Nephron progenitor cell (in vitro differentiated cells): ENCODE measurements around the gene CLDN12.
"Not testable (repeated sequence)": the region's sequence is repeated elsewhere in the genome, so short reads cannot be mapped to it uniquely, and the experiment has no call there.

Experiments used
- DNase-seq: peaks from one replicate; pipeline ENCODE4 v3.0.0; 2021
- H3K27ac Mint-ChIP-seq: 2 replicates; pipeline ENCODE4 v1.8.0; 2021; ENCODE audit warnings: mild to moderate bottlenecking, moderate library complexity, mixed read lengths
- H3K27me3 Mint-ChIP-seq: 2 replicates; pipeline ENCODE4 v1.8.0; 2021; ENCODE audit warnings: mild to moderate bottlenecking, low read depth, mixed read lengths; ENCODE audit not compliant: poor library complexity
- H3K36me3 Mint-ChIP-seq: 2 replicates; pipeline ENCODE4 v1.8.0; 2021; ENCODE audit warnings: low read depth, mixed read lengths
- H3K4me1 Mint-ChIP-seq: 2 replicates; pipeline ENCODE4 v1.8.0; 2021; ENCODE audit warnings: mixed read lengths
- H3K4me3 Mint-ChIP-seq: 2 replicates; pipeline ENCODE4 v1.8.0; 2021; ENCODE audit warnings: mild to moderate bottlenecking, moderate library complexity, mixed read lengths
- H3K9me3 Mint-ChIP-seq: 2 replicates; pipeline ENCODE4 v1.8.0; 2021; ENCODE audit warnings: mild to moderate bottlenecking, moderate library complexity, mixed read lengths
- TF ChIP-seq, protein P1 (sequence below): fragments of 200-600 bp; sonication (generic); IDR thresholded peaks from 2 replicates; pipeline ENCODE4 v1.5.0; 2021; ENCODE audit warnings: antibody characterized with exemption

The CLDN12 gene

DNA sequence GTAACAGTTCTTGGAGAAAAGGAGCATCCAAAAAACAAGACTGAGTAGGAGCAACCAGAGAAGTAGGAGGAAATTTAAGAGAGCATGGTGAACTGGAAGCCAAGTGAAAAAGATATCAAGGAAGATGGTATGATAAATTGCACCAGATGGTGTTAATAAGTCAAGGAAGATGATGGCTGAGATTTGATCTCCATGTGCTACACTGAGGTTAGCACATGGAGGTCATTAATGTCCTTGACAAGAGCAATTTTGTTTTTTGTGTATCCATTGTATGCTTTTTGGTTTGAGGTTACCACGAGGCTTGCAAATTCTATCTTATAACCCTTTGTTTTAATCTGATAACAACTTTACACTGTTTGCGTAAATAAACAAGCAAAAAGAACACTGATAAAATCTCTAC, 54.8 kb downstream of the CLDN12 start:
- H3K27ac Mint-ChIP-seq: no peak overlapping the region
- H3K36me3 Mint-ChIP-seq: no peaks in the 10 kb centered on the region
- no peaks in the 10 kb centered on the region for H3K9me3 Mint-ChIP-seq
- TF ChIP-seq, protein P1, sequence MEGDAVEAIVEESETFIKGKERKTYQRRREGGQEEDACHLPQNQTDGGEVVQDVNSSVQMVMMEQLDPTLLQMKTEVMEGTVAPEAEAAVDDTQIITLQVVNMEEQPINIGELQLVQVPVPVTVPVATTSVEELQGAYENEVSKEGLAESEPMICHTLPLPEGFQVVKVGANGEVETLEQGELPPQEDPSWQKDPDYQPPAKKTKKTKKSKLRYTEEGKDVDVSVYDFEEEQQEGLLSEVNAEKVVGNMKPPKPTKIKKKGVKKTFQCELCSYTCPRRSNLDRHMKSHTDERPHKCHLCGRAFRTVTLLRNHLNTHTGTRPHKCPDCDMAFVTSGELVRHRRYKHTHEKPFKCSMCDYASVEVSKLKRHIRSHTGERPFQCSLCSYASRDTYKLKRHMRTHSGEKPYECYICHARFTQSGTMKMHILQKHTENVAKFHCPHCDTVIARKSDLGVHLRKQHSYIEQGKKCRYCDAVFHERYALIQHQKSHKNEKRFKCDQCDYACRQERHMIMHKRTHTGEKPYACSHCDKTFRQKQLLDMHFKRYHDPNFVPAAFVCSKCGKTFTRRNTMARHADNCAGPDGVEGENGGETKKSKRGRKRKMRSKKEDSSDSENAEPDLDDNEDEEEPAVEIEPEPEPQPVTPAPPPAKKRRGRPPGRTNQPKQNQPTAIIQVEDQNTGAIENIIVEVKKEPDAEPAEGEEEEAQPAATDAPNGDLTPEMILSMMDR: no peak
- no peak overlapping the region for H3K4me3 Mint-ChIP-seq
- no peak for DNase-seq
- H3K27me3 Mint-ChIP-seq: no peaks in the 10 kb centered on the region
- peaks cover 8% of the 10 kb centered on the region for H3K4me1 Mint-ChIP-seq

DNA sequence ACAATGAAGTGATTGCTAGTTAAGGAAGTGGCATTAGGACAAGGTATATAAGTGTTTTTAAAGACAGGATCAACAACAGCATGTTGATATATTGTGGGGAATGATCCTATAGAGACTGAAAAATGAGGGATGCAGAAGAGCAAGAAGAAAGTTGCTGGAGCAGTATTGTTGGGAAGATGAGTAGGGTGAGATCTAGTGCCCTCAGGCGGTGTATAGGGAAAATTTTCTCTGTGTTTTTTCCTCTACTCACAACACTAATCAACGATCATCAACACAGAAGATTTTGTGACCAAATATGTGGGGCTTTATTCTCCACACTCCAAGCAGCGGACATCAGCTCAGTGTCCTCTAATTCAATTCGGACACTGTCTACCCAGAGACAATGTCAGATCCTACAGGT, 56.6 kb downstream of the CLDN12 start:
- H3K27ac Mint-ChIP-seq: no peak overlapping the region
- DNase-seq: no peak
- no peaks in the 10 kb centered on the region for H3K27me3 Mint-ChIP-seq
- peaks cover under 1% of the 10 kb centered on the region for H3K36me3 Mint-ChIP-seq
- H3K4me1 Mint-ChIP-seq: peaks cover 8% of the 10 kb centered on the region
- peaks cover 11% of the 10 kb centered on the region for H3K9me3 Mint-ChIP-seq
- H3K4me3 Mint-ChIP-seq: no peak overlapping the region
- TF ChIP-seq, protein P1: no peak

DNA sequence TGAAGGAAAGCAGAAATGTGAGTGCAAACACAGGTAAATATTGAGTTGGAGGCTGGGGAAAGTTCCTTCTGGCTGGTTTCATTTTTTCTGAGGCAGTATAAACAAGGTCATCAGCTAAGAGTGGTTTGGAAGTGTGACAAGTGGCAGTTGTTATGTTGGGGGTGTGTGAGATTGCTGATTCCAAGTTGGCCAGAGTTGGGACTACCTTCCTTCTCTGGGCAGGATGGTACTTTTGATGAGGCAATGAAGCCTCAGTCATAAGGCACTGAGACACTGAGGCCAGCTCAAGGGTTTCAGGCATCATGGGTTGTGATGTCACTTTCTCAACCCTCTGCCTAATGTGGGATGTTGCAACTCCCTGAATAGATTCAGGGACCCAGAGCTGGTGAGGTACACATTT, 58.0 kb downstream of the CLDN12 start:
- peaks cover 2% of the 10 kb centered on the region for H3K27me3 Mint-ChIP-seq
- H3K27ac Mint-ChIP-seq: peak overlapping the region; percentile 13
- H3K9me3 Mint-ChIP-seq: peaks cover 22% of the 10 kb centered on the region
- H3K4me3 Mint-ChIP-seq: no peak overlapping the region
- TF ChIP-seq, protein P1: no peak
- H3K36me3 Mint-ChIP-seq: peaks cover 8% of the 10 kb centered on the region
- no peak for DNase-seq
- peaks cover 3% of the 10 kb centered on the region for H3K4me1 Mint-ChIP-seq

DNA sequence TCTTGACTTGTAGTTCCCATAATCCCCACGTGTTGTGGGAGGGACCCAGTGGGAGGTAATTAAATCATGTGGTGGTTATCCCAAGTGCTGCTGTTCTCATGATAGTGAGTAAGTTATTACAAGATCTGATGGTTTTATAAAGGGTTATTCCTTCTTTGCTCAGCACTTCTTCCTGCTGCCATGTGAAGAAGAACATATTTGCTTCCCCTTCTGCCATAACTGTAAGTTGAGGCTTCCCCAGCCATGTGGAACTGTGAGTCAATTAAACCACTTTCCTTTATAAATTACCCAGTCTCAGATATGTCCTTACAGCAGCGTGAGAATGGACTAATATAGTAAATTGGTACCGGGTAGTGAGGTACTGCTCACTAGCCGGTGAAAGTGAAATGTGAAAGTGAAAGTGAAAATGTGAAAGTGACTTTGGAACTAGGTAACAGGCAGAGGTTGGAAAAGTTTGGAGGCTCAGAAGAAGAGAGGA, 59.9 kb downstream of the CLDN12 start:
- not testable (repeated sequence) for DNase-seq, H3K36me3 Mint-ChIP-seq, H3K27me3 Mint-ChIP-seq, H3K27ac Mint-ChIP-seq, H3K4me1 Mint-ChIP-seq, H3K4me3 Mint-ChIP-seq
- H3K9me3 Mint-ChIP-seq: peaks cover 22% of the 10 kb centered on the region
